ENCODE data around the gene PHOSPHO2. TPM values are rescaled to one million over a fixed set of nuclear protein-coding genes. Genes with fewer than 3 reads are reported as not detected.

PHOSPHO2 gene
- total RNA-seq, 4 donors from 2014 or later: 5.4 to 9.9 (median 6.9) TPM

GRCh38 chr2:169658877-169659276, 35.4 kb upstream of the PHOSPHO2 start:
- no peak for DNase-seq
- Histone ChIP-seq H3K4me3 (no peak overlapping the region), H3K36me3 (no peaks in the 10 kb centered on the region), H3K27ac (no peak overlapping the region), H3K9me3 (no peaks in the 10 kb centered on the region), H3K27me3 (no peaks in the 10 kb centered on the region), H3K4me1 (no peaks in the 10 kb centered on the region)
- no peak for TF ChIP-seq CTCF (IDR thresholded peaks at IDR 0.05)
- no peak for TF ChIP-seq POLR2A (IDR thresholded peaks at IDR 0.05)

GRCh38 chr2:169659320-169659719, 34.9 kb upstream of the PHOSPHO2 start:
- no peak for DNase-seq
- Histone ChIP-seq H3K9me3 (no peaks in the 10 kb centered on the region), H3K27ac (no peak overlapping the region), H3K4me1 (no peaks in the 10 kb centered on the region), H3K36me3 (no peaks in the 10 kb centered on the region), H3K27me3 (no peaks in the 10 kb centered on the region), H3K4me3 (no peak overlapping the region)
- TF ChIP-seq POLR2A (IDR thresholded peaks at IDR 0.05): no peak
- TF ChIP-seq CTCF (IDR thresholded peaks at IDR 0.05): no peak

- Histone ChIP-seq H3K36me3 (no peaks in the 10 kb centered on the region), H3K9me3 (no peaks in the 10 kb centered on the region), H3K27ac (no peak overlapping the region), H3K4me1 (no peaks in the 10 kb centered on the region), H3K27me3 (no peaks in the 10 kb centered on the region), H3K4me3 (no peak overlapping the region)
- TF ChIP-seq CTCF (IDR thresholded peaks at IDR 0.05) (no peak), POLR2A (IDR thresholded peaks at IDR 0.05) (no peak)
- no peak for DNase-seq
Measured at GRCh38 chr2:169661265-169661664, 33.0 kb upstream of the PHOSPHO2 start.

- Histone ChIP-seq H3K4me1 (no peaks in the 10 kb centered on the region), H3K27me3 (no peaks in the 10 kb centered on the region), H3K27ac (no peak overlapping the region), H3K36me3 (no peaks in the 10 kb centered on the region), H3K9me3 (no peaks in the 10 kb centered on the region), H3K4me3 (no peak overlapping the region)
- no peak for DNase-seq
- no peak for TF ChIP-seq CTCF (IDR thresholded peaks at IDR 0.05)
- TF ChIP-seq POLR2A (IDR thresholded peaks at IDR 0.05): no peak
Measured at GRCh38 chr2:169662744-169663143, 31.5 kb upstream of the PHOSPHO2 start.

- no peak for DNase-seq
- Histone ChIP-seq H3K4me1 (no peaks in the 10 kb centered on the region), H3K36me3 (no peaks in the 10 kb centered on the region), H3K27ac (no peak overlapping the region), H3K27me3 (no peaks in the 10 kb centered on the region), H3K9me3 (no peaks in the 10 kb centered on the region), H3K4me3 (no peak overlapping the region)
- TF ChIP-seq CTCF (IDR thresholded peaks at IDR 0.05) (no peak), POLR2A (IDR thresholded peaks at IDR 0.05) (no peak)
Measured at GRCh38 chr2:169663247-169663646, 31.0 kb upstream of the PHOSPHO2 start.

- DNase-seq: no peak
- H3K9me3 ChIP-seq: no peaks in the 10 kb centered on the region
- H3K4me3 ChIP-seq: no peak overlapping the region
- TF ChIP-seq POLR2A (IDR thresholded peaks at IDR 0.05) (no peak), CTCF (IDR thresholded peaks at IDR 0.05) (no peak)
- no peaks in the 10 kb centered on the region for H3K4me1 ChIP-seq
- no peaks in the 10 kb centered on the region for H3K36me3 ChIP-seq
- no peaks in the 10 kb centered on the region for H3K27me3 ChIP-seq
- no peak overlapping the region for H3K27ac ChIP-seq
Measured at GRCh38 chr2:169664600-169664977, 29.7 kb upstream of the PHOSPHO2 start.
